Retinal pigment epithelial cell (primary cell): ENCODE measurements around the gene DCX.

Source experiments
- DNase-seq: peaks from one replicate; pipeline ENCODE4 v3.0.0-alpha.2; 2010; ENCODE audit warnings: low read depth
- H3K4me3 ChIP-seq: 2 replicates; pipeline ENCODE4 v1.5.1; 2011; ENCODE audit warnings: mild to moderate bottlenecking, low read length, control low read depth, moderate library complexity
- TF ChIP-seq, protein P1 (sequence below): conservative IDR thresholded peaks from 2 replicates; pipeline ENCODE4 v1.5.1; 2011; ENCODE audit warnings: low read depth, low read length, control low read depth, inconsistent platforms

DCX gene

DNA sequence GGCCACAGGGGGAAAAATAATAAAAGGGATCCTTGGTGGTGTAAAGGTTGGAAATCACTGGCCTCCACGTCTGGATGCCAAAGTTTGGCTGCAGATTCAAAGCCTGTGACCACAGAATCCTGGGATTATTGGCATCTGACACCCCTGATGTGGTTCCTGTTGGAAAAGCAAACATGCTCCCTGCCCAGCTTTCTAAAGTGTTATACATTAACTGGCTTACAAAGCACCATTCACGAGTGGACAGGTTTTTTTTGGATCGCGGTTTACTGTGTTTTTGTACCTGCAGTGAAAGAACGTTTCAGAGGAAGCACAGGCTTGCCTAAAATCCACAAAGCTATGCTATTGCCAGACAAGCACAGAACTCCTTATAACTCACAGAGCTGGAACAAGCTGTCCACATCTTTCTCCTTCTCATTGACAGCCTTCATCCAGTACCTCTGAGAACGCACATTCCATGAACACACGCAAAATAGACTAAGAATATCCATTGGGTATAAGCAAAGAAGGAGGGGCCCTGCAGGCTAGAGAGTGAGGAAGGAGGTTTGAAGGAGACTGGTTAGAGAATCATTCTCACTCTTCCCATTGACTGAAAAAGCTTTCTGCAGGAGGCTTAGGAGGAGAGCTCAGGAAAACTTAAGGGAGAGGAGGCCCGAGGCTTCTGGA is 127.2 kb downstream of the DCX start:
- DNase-seq: no peak
- H3K4me3 ChIP-seq: no peak overlapping the region
- TF ChIP-seq, protein P1, sequence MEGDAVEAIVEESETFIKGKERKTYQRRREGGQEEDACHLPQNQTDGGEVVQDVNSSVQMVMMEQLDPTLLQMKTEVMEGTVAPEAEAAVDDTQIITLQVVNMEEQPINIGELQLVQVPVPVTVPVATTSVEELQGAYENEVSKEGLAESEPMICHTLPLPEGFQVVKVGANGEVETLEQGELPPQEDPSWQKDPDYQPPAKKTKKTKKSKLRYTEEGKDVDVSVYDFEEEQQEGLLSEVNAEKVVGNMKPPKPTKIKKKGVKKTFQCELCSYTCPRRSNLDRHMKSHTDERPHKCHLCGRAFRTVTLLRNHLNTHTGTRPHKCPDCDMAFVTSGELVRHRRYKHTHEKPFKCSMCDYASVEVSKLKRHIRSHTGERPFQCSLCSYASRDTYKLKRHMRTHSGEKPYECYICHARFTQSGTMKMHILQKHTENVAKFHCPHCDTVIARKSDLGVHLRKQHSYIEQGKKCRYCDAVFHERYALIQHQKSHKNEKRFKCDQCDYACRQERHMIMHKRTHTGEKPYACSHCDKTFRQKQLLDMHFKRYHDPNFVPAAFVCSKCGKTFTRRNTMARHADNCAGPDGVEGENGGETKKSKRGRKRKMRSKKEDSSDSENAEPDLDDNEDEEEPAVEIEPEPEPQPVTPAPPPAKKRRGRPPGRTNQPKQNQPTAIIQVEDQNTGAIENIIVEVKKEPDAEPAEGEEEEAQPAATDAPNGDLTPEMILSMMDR: no peak

DNA sequence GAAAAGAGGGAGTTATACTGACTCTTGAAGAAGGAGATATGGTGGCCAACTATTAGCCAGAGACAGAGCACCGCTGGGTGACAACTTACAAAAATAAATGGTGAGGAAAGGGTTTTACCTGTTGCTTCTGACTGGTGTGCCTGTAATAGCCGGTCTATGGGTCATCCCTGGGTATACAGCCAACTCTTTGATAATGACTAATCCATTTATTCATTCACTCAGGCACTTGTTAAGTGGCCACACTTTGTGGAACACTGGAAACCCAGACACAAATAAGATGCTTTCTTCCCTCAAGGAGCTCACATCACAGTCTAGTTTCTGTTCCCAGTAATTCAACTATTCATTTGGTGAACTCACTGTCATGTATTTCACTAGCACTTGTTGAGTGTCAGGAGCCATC is 128.5 kb downstream of the DCX start:
- TF ChIP-seq, protein P1: no peak
- no peak overlapping the region for H3K4me3 ChIP-seq
- DNase-seq: no peak

DNA sequence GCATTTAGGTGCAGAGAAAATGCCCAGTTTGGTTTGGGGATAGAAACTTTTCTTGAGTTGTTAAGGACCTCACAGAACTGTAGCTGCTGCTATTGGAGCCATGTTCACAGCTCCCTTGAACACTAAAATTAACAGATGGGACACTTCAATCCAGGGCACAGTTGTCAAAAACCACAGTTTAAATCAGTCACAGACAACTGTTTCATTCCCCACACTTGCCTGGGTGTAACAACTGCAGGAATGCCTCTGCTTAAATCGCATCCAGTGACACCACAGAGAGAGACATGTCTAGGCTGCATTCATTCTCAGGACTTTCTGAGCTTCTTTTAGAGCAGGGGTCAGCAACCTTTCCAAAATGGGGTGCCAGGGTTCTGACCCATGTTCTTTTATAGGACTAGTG is 129.0 kb downstream of the DCX start:
- H3K4me3 ChIP-seq: no peak overlapping the region
- TF ChIP-seq, protein P1: no peak
- no peak for DNase-seq

DNA sequence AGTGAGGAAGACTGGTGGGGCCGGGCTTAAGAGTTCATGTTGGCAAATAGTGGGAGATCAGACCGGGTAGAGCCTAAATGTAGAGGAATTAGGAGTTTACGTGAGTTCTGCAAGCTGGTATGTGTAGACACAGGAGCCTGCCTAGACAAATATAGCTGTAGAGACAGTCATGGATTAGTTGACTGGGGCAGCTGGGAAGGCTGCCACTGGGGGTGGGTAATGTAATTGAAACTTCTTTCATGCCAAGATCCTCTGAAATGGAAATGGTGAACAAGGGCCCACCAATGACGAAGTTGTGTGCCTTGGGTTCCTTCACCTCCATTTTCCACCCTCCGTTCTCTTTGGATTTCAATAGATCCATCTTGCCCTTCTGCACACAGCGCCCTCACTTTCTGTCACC is 129.9 kb downstream of the DCX start:
- TF ChIP-seq, protein P1: no peak
- no peak for DNase-seq
- H3K4me3 ChIP-seq: no peak overlapping the region

DNA sequence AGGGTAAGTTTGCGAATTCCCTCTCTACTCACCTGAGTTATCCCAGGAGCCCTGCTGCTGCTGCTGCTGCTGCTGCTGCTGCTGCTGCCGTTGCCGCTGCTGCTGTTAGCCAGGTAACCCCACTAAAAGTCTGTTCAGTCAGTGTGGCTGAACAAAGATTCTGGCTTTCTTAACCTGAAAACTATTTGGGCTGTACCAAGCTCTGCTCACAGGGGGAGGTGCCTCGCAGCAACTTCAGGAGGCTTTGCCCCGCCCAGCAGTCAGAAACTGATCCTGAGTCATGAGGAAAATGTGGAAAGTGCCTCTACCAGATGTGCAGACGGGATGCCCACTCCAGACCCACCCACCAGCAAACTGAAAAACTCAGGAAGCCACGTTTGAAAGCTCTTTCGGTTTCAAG is 141.7 kb downstream of the DCX start, which contains the start of gene CAPN6:
TSS of gene CAPN6 (minus strand) at position 145 of the 400 bp plus-strand sequence. CDS start 6,547 bp downstream, outside the sequence.
- TF ChIP-seq, protein P1: no peak
- DNase-seq: no peak
- no peak within 1 kb of the TSS for H3K4me3 ChIP-seq

DNA sequence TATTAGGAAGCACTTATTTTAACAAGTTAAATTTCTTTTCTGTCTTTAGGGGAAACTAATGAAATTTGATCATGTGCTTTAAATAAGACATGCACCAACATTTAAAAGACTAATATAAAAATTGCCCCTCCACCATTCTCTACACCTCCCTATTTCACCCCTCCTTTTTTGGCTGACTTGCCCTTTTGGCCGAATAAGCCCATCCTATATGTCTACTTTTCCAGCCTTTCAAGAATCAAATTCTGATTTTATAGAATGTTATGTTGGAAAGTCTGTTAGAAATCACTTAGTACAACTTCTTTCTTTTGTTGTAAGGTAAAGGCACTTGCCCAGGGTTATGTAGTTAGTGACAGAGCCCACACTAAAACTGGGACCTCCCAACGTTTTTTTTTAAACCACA is 143.5 kb downstream of the DCX start:
- H3K4me3 ChIP-seq: no peak overlapping the region
- TF ChIP-seq, protein P1: no peak
- no peak for DNase-seq

DNA sequence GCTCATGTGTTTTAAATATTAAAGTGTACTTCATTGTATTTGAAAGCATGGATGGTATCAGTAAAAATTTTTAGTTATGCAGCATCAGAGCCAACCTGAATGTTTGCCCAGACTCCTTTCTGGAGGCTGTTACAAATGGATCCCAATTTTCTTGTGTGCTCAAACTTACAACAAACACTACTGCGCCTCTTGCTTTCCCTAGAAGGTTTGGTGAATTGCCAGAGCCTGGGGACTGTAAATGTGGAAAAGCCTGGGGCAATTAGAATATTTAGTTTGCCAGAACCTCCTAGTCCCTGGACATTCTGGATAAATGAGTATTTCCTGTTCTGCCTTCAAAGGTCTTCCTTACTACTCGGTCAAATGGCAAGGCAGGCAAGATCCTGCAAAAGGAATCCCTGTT is 146.5 kb downstream of the DCX start:
- TF ChIP-seq, protein P1: no peak
- no peak for DNase-seq
- no peak overlapping the region for H3K4me3 ChIP-seq
